Fibroblast of lung (primary cell): ENCODE results near the gene GPC5. TPM values are rescaled to one million over a fixed set of nuclear protein-coding genes. Genes with fewer than 3 reads are reported as not detected.

Experiments used
- DNase-seq, 2 donors: peaks; one replicate each; pipeline versions ENCODE4 v3.0.0 to v3.0.0-alpha.2; 2010; ENCODE audit warnings: low read depth in 2 of 2
- H2AFZ ChIP-seq: 2 replicates; pipeline ENCODE4 v1.5.1; 2012; ENCODE audit warnings: low read length, control low read depth, inconsistent platforms
- H3K27ac ChIP-seq: 2 replicates; pipeline ENCODE4 v1.5.1; 2011; ENCODE audit warnings: low read length, control low read depth; ENCODE audit not compliant: insufficient read depth
- H3K27me3 ChIP-seq: 2 replicates; pipeline ENCODE4 v1.5.1; 2011; ENCODE audit warnings: mild to moderate bottlenecking, low read length; ENCODE audit not compliant: control insufficient read depth, insufficient read depth
- H3K36me3 ChIP-seq: 2 replicates; pipeline ENCODE4 v1.5.1; 2011; ENCODE audit warnings: low read length; ENCODE audit not compliant: control insufficient read depth, insufficient read depth
- H3K4me1 ChIP-seq: 2 replicates; pipeline ENCODE4 v1.5.1; 2011; ENCODE audit warnings: low read length; ENCODE audit not compliant: control insufficient read depth, insufficient read depth; ENCODE audit errors: extremely low read depth
- H3K4me2 ChIP-seq: 2 replicates; pipeline ENCODE4 v1.5.1; 2011; ENCODE audit warnings: low read length, control low read depth; ENCODE audit not compliant: insufficient read depth; ENCODE audit errors: extremely low read depth
- H3K4me3 ChIP-seq, 4 experiments: fragments of 200-600 bp in 1 of 4; sonication (generic) in 1 of 4; replicated peaks in 1 of 4; 2 replicates each; pipeline ENCODE4 v1.5.1; 2011 to 2016; ENCODE audit warnings: low read length in 4 of 4, low read depth in 3 of 4, mild to moderate bottlenecking in 3 of 4, control low read depth in 2 of 4, inconsistent platforms in 1 of 4, mixed read lengths in 1 of 4; ENCODE audit not compliant: insufficient read depth in 1 of 4; ENCODE audit errors: control extremely low read depth in 1 of 4
- H3K79me2 ChIP-seq: 2 replicates; pipeline ENCODE4 v1.5.1; 2012; ENCODE audit warnings: mild to moderate bottlenecking, low read length, inconsistent platforms; ENCODE audit not compliant: control insufficient read depth, insufficient read depth
- H3K9ac ChIP-seq: 2 replicates; pipeline ENCODE4 v1.5.1; 2011; ENCODE audit warnings: mild to moderate bottlenecking, low read length, control low read depth; ENCODE audit not compliant: insufficient read depth
- H3K9me3 ChIP-seq: 2 replicates; pipeline ENCODE4 v1.5.1; 2012; ENCODE audit warnings: low read depth, low read length; ENCODE audit not compliant: control insufficient read depth, insufficient read depth
- H4K20me1 ChIP-seq: 2 replicates; pipeline ENCODE4 v1.5.1; 2011; ENCODE audit warnings: low read length; ENCODE audit not compliant: control insufficient read depth, insufficient read depth; ENCODE audit errors: extremely low read depth
- EZH2 ChIP-seq: IDR thresholded peaks from 2 replicates; pipeline ENCODE4 v1.5.1; 2012; ENCODE audit warnings: low read length, control low read depth, mild to moderate bottlenecking; ENCODE audit errors: missing control alignments
- polyA plus RNA-seq, 2 donors: library from polyadenylated mRNA; depleted of rRNA in 1 of 2; stranded (reverse) in 1 of 2; unstranded in 1 of 2; fragments of >200 nt; gene quantifications; 2 replicates each; pipeline ENCODE4 v1.2.1, GENCODE V29; 2011 to 2012; ENCODE audit warnings: missing spikeins in 1 of 2
- total RNA-seq: library from RNA; depleted of rRNA; stranded (reverse); fragments of >200 nt; gene quantifications from 2 replicates; pipeline ENCODE4 v1.2.1, GENCODE V29; 2014
- TF ChIP-seq, protein P1 (sequence below), 2 donors: IDR thresholded peaks in 1 of 2; conservative IDR thresholded peaks in 1 of 2; 1 replicate in 1 of 2; 2 replicates in 1 of 2; pipeline ENCODE4 v1.5.1; 2011 to 2012; ENCODE audit warnings: low read length in 2 of 2, control low read depth in 1 of 2, inconsistent platforms in 1 of 2, low read depth in 1 of 2, mild to moderate bottlenecking in 1 of 2

GPC5 gene
- total and polyA plus RNA-seq, 2 donors (not counting 1 experiment from before 2014, with no cell fraction given), result 0.17 TPM; not detected in 1

GRCh38 chr13:92320323-92320722 is 921.9 kb downstream of the GPC5 start:
- Histone ChIP-seq H3K36me3 (no peaks in the 10 kb centered on the region), H3K4me1 (no peaks in the 10 kb centered on the region), H3K9me3 (no peaks in the 10 kb centered on the region), H3K79me2 (no peaks in the 10 kb centered on the region), H3K27me3 (no peaks in the 10 kb centered on the region), H4K20me1 (no peaks in the 10 kb centered on the region), H3K4me2 (no peak overlapping the region), H2AFZ (no peak overlapping the region), H3K27ac (no peak overlapping the region), H3K9ac (no peak overlapping the region), H3K4me3 (no peak overlapping the region)
- DNase-seq, result peak; percentile 11 to 12
- TF ChIP-seq, protein P1, sequence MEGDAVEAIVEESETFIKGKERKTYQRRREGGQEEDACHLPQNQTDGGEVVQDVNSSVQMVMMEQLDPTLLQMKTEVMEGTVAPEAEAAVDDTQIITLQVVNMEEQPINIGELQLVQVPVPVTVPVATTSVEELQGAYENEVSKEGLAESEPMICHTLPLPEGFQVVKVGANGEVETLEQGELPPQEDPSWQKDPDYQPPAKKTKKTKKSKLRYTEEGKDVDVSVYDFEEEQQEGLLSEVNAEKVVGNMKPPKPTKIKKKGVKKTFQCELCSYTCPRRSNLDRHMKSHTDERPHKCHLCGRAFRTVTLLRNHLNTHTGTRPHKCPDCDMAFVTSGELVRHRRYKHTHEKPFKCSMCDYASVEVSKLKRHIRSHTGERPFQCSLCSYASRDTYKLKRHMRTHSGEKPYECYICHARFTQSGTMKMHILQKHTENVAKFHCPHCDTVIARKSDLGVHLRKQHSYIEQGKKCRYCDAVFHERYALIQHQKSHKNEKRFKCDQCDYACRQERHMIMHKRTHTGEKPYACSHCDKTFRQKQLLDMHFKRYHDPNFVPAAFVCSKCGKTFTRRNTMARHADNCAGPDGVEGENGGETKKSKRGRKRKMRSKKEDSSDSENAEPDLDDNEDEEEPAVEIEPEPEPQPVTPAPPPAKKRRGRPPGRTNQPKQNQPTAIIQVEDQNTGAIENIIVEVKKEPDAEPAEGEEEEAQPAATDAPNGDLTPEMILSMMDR (conservative IDR thresholded peaks at IDR 0.05 in 1 of 2, IDR thresholded peaks at IDR 0.05 in 1 of 2; ENCODE audit: low read depth in 1 of 2, low read length in 2 of 2), result no peak
- TF ChIP-seq EZH2, result no peak

- no peak overlapping the region for H3K4me2 ChIP-seq
- TF ChIP-seq, protein P1 (conservative IDR thresholded peaks at IDR 0.05 in 1 of 2, IDR thresholded peaks at IDR 0.05 in 1 of 2; ENCODE audit: low read depth in 1 of 2, low read length in 2 of 2), result no peak
- TF ChIP-seq EZH2, result no peak
- H4K20me1 ChIP-seq, result no peaks in the 10 kb centered on the region
Observed at GRCh38 chr13:92321174-92321573, 922.8 kb downstream of the GPC5 start.

GRCh38 chr13:92345627-92346026 is 947.2 kb downstream of the GPC5 start:
- Histone ChIP-seq H3K4me3 (no peak overlapping the region), H3K27ac (no peak overlapping the region), H3K36me3 (no peaks in the 10 kb centered on the region), H3K9me3 (no peaks in the 10 kb centered on the region), H3K4me1 (no peaks in the 10 kb centered on the region), H2AFZ (no peak overlapping the region), H3K79me2 (no peaks in the 10 kb centered on the region), H4K20me1 (no peaks in the 10 kb centered on the region), H3K4me2 (no peak overlapping the region), H3K27me3 (no peaks in the 10 kb centered on the region), H3K9ac (no peak overlapping the region)
- no peak for TF ChIP-seq EZH2
- TF ChIP-seq, protein P1 (conservative IDR thresholded peaks at IDR 0.05 in 1 of 2, IDR thresholded peaks at IDR 0.05 in 1 of 2; ENCODE audit: low read depth in 1 of 2, low read length in 2 of 2), result no peak
- DNase-seq, result no peak

More at GRCh38 chr13:92321174-92321573, 922.8 kb downstream of the GPC5 start:
- H3K4me3 ChIP-seq, result no peak overlapping the region
- no peak overlapping the region for H3K9ac ChIP-seq
- no peak overlapping the region for H2AFZ ChIP-seq
- no peaks in the 10 kb centered on the region for H3K9me3 ChIP-seq
- H3K79me2 ChIP-seq, result no peaks in the 10 kb centered on the region
- no peak for DNase-seq
- H3K36me3 ChIP-seq, result no peaks in the 10 kb centered on the region
- no peak overlapping the region for H3K27ac ChIP-seq
- no peaks in the 10 kb centered on the region for H3K4me1 ChIP-seq
- no peaks in the 10 kb centered on the region for H3K27me3 ChIP-seq
